Measurements from ENCODE around the gene C1QL1. TPM values are rescaled to one million over a fixed set of nuclear protein-coding genes. Genes with fewer than 3 reads are reported as not detected.

Gene C1QL1
- total RNA-seq, 2 experiments from 2014 or later: not detected

- DNase-seq (no peak), ATAC-seq (no peak)
- H3K4me3 Mint-ChIP-seq: no peak overlapping the region
- no peaks in the 10 kb centered on the region for H3K36me3 Mint-ChIP-seq (ENCODE audit: low read depth)
- H3K27ac Mint-ChIP-seq: no peak overlapping the region
- ChIA-PET POLR2A (no interaction called here), CTCF (interaction anchor here (1.3 to 5.9 kb wide), 4 partner anchors 11 to 107 kb away, joined by 4 to 37 read pairs (median 7); a partner anchor contains a TSS)
- no peaks in the 10 kb centered on the region for H3K9me3 Mint-ChIP-seq
- peaks cover 23% of the 10 kb centered on the region for H3K27me3 Mint-ChIP-seq
- intact Hi-C loops (cut with micrococcal nuclease): no loop called here
- no peak for TF ChIP-seq CTCF (IDR thresholded peaks at IDR 0.05)
- H3K4me1 Mint-ChIP-seq (ENCODE audit: low read depth): peaks cover 2% of the 10 kb centered on the region
Observed at GRCh38 chr17:44913676-44914075, 54.4 kb downstream of the C1QL1 start.

GRCh38 chr17:44912763-44913544 lies 55.1 kb downstream of the C1QL1 start:
- Mint-ChIP-seq H3K36me3 (ENCODE audit: low read depth) (no peaks in the 10 kb centered on the region), H3K9me3 (no peaks in the 10 kb centered on the region), H3K27me3 (peaks cover 24% of the 10 kb centered on the region), H3K27ac (no peak overlapping the region), H3K4me1 (ENCODE audit: low read depth) (peaks cover 2% of the 10 kb centered on the region), H3K4me3 (no peak overlapping the region)
- DNase-seq (no peak), ATAC-seq (no peak)
- TF ChIP-seq CTCF (IDR thresholded peaks at IDR 0.05): no peak
- ChIA-PET CTCF (interaction anchor here (0.8 to 5.9 kb wide), 8 partner anchors 7 to 137 kb away, joined by 3 to 37 read pairs (median 4); a partner anchor contains a TSS), POLR2A (no interaction called here)
- intact Hi-C loops (cut with micrococcal nuclease): no loop called here

- ChIA-PET CTCF (interaction anchor here (0.7 to 5.9 kb wide), 6 partner anchors 9 to 109 kb away, joined by 3 to 37 read pairs (median 10); partner anchors contain the start of gene EFTUD2), POLR2A (interaction anchor here (0.5 kb wide), 1 partner anchor 172 kb away, joined by 3 read pairs; no protein-coding TSS in a partner anchor)
- DNase-seq: peak; percentile 70
- no peak overlapping the region for H3K27ac Mint-ChIP-seq
- intact Hi-C loops (cut with micrococcal nuclease): no loop called here
- H3K36me3 Mint-ChIP-seq (ENCODE audit: low read depth): no peaks in the 10 kb centered on the region
- no peak for TF ChIP-seq CTCF (IDR thresholded peaks at IDR 0.05)
- no peak overlapping the region for H3K4me3 Mint-ChIP-seq
- no peaks in the 10 kb centered on the region for H3K9me3 Mint-ChIP-seq
- peaks cover 2% of the 10 kb centered on the region for H3K4me1 Mint-ChIP-seq (ENCODE audit: low read depth)
- ATAC-seq: peak; percentile 87
- peaks cover 24% of the 10 kb centered on the region for H3K27me3 Mint-ChIP-seq
Observed at GRCh38 chr17:44911133-44912001, 56.7 kb downstream of the C1QL1 start.

- ChIA-PET POLR2A (no interaction called here), CTCF (interaction anchor here (1.0 to 5.9 kb wide), 5 partner anchors 9 to 225 kb away, joined by 3 to 37 read pairs (median 10); partner anchors contain the start of gene ACBD4)
- Mint-ChIP-seq H3K9me3 (no peaks in the 10 kb centered on the region), H3K4me3 (no peak overlapping the region), H3K27ac (no peak overlapping the region), H3K36me3 (ENCODE audit: low read depth) (no peaks in the 10 kb centered on the region), H3K4me1 (ENCODE audit: low read depth) (peaks cover 2% of the 10 kb centered on the region), H3K27me3 (peaks cover 24% of the 10 kb centered on the region)
- ATAC-seq: no peak
- intact Hi-C loops (cut with micrococcal nuclease): no loop called here
- no peak for TF ChIP-seq CTCF (IDR thresholded peaks at IDR 0.05)
- no peak for DNase-seq
Observed at GRCh38 chr17:44910231-44911106, 57.6 kb downstream of the C1QL1 start.

Small RNAs within 50 kb of the gene (microRNA-seq; reads per million reads assigned to microRNA genes)
- gene MIR6783 (ENCODE audit: borderline microRNAs expressed, borderline replicate concordance): 1.8 reads per million

Other genes with a start within 250 kb of the C1QL1 start
- gene ADAM11, start 209.3 kb downstream of the C1QL1 start, total RNA-seq: under 1 TPM; 0.07 to 0.27 TPM
- gene GJC1, start 138.0 kb downstream of the C1QL1 start, total RNA-seq: 1 to 10 TPM; 5.6 TPM
- gene HIGD1B, start 120.4 kb downstream of the C1QL1 start, total RNA-seq: not detected
- gene EFTUD2, start 68.9 kb downstream of the C1QL1 start, total RNA-seq: 100 to 1,000 TPM; 207 to 208 TPM
- gene GFAP, start 52.8 kb downstream of the C1QL1 start, total RNA-seq: not detected
- 10 to 100 TPM; 38.1 to 40.3 TPM for gene KIF18B, start 20.5 kb downstream of the C1QL1 start, total RNA-seq
- gene DCAKD, start 83.3 kb upstream of the C1QL1 start, total RNA-seq: 10 to 100 TPM; 34.3 to 35.8 TPM
- 100 to 1,000 TPM; 156 to 169 TPM for gene NMT1, start 93.0 kb upstream of the C1QL1 start, total RNA-seq
- 1 to 10 TPM; 3.9 to 6.6 TPM for gene PLCD3, start 164.2 kb upstream of the C1QL1 start, total RNA-seq
- 10 to 100 TPM; 12.4 to 12.6 TPM for gene ACBD4, start 167.4 kb upstream of the C1QL1 start, total RNA-seq
- gene HEXIM1, start 180.2 kb upstream of the C1QL1 start, total RNA-seq: 10 to 100 TPM; 22.6 to 23.5 TPM
- gene HEXIM2, start 193.6 kb upstream of the C1QL1 start, total RNA-seq: 1 to 10 TPM; 4.1 to 4.2 TPM